HuH-7 (cell line): ENCODE data around the gene OVAAL.

ENCODE experiments used
- DNase-seq: peaks from one replicate; pipeline ENCODE4 v3.0.0; 2011; ENCODE audit warnings: low spot score

OVAAL gene

GRCh38 chr1:180558664-180559063, at the start of gene OVAAL:
Gene OVAAL (plus strand): TSS chr1:180558964.
- DNase-seq = no peak

DNA sequence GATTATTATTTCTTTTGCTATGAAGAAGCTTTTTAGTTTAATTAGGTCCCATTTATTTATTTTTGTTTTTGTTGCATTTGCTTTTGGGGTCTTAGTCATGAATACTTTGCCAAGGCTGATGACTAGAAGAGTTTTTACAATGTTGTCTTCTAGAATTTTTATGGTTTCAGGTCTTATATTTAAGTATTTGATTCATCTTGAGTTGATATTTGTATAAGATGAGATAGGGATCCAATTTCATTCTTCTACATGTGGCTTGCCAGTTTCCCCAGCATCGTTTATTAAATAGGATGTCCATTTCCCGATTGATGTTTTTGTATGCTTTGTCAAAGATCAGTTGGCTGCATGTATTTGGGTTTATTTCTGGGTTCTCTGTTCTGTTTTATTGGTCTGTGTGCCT, 47.9 kb upstream of the OVAAL start:
- DNase-seq = no peak

GRCh38 chr1:180513531-180513930, 45.2 kb upstream of the OVAAL start:
- DNase-seq = no peak

DNA sequence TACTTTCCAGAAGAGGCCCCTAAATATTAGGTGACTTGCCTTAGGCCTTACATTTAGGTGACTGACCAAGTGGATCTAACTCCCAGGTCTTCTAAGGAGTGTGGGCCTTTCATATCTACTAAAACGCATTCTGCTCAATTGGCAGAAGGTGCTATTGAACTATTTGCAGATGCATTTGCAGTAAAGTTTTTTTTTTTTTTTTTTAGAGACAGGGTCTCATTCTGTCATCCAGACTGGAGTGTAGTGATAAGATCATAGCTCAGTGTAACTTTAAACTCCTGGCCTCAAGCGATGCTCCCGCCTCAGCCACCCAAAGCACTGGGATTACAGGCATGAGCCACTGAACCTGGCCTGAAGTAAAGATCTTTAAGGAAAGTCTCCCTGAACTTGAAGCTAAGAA, 43.4 kb upstream of the OVAAL start:
- no peak for DNase-seq

DNA sequence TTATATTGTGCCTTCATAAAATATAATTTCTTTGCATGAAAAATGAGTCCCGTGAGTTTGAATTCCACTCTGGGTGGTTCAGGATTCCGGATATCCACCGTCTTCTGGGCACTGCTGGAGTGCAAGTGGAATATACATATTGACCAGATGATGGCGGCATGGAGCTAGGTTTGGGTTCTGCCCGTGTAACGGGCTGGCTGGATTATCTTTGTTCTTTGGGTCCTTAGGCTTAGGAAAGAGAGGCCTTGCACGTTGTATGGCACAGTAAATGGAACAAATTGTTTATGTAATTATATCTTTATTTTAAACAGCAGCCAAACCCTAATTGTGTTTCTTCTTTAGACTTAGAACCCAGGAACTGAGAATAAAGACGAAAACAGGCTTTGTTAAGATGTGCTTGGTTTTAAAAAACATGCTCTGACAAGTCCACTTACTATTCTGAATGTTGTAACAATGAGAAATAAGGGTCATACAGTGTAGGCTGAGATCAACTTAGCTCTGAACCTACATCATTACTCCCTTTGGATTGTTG, 42.8 kb upstream of the OVAAL start:
- peak; percentile 77 for DNase-seq

- no peak for DNase-seq
These were observed 38.9 kb upstream of the OVAAL start for GRCh38 chr1:180519846-180520245.

GRCh38 chr1:180521474-180522212, 37.1 kb upstream of the OVAAL start:
- no peak for DNase-seq

DNA sequence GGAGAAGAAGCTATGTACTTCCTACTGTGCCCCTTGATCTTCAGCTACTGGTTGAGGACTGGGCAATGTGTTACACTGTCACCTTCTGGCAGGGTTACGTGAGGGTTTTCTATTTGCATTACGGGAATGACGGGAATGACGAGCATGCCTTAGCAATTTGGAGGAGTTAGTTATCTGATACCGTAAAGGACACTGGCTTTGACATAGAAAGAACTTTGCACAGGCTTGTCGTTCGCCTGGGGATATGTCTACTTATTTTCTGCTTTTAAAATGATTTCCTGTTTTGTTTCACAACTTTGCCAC, 36.6 kb upstream of the OVAAL start:
- DNase-seq = peak; percentile 15

GRCh38 chr1:180524160-180524914, 34.4 kb upstream of the OVAAL start:
- no peak for DNase-seq

DNA sequence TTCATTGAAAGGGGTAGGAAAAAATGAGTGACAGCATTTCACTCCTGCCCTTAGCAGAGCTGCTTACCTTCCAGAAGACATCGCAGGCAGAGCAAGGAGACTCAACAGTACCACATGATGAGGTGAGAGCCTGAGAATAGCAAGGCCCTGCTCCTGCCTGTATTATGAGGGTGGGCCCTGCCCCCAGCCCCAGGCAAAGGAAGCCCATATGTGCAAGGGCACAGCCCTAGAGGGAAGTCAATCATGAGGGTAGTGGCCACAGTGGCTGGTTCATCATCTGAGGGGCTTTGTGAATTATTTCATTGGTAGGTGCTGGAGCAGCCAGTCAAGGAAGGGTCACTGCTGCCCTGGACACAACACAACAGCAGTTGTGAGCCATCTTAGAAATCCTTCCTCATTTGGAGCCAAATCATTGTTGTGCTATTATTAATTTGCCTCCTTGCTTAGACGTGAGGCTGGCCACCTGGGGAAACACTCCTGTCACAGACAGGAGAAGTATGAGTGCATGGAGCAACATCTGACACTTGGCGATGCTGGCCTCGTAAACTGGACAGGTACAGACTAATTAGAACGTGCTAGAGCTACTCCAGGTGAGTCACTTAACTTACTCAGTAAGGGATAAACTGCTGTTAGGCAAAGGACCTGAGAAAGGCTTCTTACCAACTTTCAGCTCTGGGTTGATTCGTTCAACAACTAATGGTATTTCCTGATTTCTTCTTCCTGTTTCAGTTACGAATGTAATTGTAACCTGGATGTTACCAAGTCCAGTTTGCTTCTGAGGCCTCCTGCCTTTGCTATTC, 33.6 kb upstream of the OVAAL start:
- DNase-seq = no peak

DNA sequence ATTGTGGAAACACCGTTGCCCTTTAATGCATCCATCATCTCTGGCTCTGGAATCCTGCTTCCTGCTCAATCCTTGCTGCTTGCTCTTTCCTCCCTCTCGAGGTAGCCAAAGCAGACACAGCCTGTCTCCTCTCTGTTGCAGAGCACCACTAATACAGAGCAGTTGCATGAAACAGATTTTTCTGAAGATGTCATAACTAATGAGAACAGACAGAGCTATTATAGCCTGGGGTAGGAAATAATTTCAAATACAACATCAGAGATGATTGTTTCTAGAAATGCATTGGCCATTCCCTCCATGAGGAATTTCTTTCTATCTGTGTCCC, 33.1 kb upstream of the OVAAL start:
- no peak for DNase-seq

DNA sequence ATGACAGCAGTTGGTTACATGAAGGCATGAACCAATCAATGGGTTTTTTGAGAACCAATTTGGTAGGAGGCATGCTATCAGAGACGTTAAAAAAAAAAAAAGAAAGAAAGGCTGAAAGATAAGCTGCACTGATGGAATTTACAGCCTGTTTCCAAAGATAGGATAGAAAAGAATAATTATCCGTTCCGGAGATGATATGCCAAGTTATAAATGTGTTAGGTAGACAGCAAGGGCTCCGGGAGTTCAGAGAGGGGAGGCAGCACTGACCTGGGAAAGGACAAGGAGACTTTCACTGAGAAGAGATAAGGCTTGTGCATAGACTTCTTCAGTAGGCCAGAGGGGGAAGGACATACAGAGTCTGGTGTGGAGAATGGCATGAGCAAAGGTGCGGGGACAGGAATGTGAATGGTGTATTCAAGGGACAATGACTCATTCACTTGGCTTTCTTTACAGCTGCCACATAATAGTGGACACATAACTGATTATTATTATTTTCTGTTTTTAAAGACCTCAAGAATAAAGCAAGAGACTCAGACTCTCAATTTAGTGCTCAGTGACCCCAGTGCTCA, 31.6 kb upstream of the OVAAL start:
- DNase-seq = no peak

DNA sequence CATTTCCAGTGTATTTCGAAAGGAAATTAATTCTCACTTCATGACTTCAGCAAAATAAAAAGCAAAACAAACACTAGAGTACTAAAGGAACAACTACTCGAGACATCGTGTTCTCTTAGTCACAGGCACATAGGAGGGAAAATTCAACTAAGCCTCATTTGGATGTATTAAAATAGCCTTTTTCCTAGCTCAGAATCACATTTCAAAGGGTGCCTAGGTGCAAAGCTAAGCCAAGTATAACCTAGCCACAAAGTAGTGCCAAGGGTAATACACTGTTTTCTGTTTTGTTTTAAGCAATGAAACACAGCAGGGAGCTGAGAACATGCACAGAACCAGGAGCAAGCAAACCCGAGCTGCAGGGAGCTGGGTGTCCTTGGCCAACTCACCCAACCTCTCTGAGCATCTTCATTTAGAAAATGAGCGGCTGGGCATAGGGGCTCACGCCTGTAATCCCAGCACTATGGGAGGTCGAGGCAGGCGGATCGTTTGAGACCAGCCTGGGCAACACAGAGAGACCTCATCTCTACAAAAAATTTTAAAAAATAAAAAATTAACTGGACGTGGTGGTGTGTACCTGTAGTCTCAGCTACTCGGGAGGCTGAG, 29.8 kb upstream of the OVAAL start:
- DNase-seq = no peak

DNA sequence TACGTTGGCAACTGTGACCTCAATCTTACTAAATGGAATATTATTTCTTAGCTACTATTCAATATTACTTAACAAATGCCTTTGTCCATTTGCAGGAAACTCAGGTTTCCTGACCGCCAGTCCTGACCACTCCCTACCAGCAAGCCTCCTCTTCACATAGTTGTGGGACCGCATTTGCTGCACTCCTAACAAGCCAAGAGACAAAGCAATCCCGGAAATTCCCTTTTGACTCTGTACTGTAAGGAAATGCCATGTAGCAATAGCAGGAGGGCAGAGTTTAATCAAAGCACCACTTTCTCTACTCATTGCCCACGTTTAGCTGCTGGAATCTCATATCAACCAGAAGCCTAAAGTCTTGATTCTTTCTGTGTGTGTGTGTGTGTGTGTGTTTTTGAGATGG, 28.3 kb upstream of the OVAAL start:
- peak; percentile 26 for DNase-seq

- no peak for DNase-seq
These were observed 25.9 kb upstream of the OVAAL start for GRCh38 chr1:180532854-180533253.

- peak; percentile 61 for DNase-seq
These were observed 25.3 kb upstream of the OVAAL start for GRCh38 chr1:180533266-180533987.

DNA sequence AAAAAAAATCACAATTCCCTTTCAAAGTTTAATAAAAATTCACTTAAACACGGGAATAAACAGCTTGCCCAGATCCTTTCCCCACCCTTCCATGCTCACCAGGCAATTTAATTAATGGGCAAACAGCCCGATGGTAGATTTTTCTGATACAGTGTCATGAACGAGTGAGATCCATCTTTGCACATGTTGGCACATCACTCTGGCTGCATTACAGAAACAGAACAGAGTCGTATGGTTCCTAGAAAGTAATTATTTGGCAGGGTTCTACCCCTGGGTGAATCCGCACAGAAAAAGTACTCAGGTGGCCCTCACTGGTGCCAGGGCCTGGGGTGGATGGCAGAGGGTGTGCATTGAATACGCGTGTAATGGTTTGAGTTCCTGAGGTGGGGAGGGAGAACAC, 24.6 kb upstream of the OVAAL start:
- no peak for DNase-seq

- DNase-seq = no peak
These were observed 23.3 kb upstream of the OVAAL start for GRCh38 chr1:180535418-180535999.

DNA sequence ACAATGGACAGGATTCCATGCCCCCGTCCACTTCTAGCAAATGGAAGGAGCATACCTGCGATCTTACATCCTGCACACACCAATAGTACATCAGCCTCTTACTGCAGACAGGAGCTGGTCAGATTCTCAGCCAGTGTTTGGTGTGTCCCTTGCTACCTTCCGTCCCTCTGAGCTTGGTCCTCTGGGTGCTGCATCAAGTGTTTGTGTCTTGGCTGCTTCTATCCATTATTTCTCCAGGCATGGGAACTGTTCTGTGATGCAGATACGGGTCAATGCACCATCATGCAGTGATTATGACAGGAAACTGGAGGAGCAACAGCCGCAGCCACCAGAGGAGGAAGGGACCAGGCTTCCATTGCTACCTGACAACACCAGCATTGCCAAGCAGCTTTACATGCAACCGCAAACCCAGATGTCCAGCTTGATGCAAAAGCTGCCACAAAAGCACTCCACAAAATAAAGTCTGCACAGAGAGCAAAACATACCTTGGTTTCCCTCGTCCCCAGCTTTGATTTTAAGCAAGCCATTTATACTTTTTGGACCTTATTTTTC, 21.9 kb upstream of the OVAAL start:
- DNase-seq = no peak

DNA sequence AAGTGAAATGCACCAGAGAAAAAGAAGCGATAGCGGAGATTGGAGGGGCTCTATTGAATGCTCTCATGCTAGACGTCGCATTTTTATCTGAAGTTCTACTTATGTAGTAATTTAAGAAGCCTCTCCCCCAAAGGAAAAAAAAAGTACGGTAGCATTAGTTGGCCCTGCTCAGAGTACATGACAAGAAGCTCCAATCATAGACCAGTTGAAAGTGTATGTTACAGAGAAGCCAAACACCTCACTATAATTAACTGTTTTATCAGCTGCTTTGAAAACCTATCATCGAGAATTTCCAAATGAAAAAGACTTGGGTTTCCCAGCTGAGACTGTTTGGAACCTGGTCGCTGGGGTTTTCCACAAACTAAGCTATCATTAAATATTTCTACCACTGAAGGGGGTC, 19.6 kb upstream of the OVAAL start:
- DNase-seq = no peak
